ENCODE measurements around the gene MBD6. TPM values are rescaled to one million over a fixed set of nuclear protein-coding genes. Genes with fewer than 3 reads are reported as not detected.

MBD6 gene
- total RNA-seq, 4 donors from 2014 or later = 14.8 to 41.4 (median 16.8) TPM

DNA sequence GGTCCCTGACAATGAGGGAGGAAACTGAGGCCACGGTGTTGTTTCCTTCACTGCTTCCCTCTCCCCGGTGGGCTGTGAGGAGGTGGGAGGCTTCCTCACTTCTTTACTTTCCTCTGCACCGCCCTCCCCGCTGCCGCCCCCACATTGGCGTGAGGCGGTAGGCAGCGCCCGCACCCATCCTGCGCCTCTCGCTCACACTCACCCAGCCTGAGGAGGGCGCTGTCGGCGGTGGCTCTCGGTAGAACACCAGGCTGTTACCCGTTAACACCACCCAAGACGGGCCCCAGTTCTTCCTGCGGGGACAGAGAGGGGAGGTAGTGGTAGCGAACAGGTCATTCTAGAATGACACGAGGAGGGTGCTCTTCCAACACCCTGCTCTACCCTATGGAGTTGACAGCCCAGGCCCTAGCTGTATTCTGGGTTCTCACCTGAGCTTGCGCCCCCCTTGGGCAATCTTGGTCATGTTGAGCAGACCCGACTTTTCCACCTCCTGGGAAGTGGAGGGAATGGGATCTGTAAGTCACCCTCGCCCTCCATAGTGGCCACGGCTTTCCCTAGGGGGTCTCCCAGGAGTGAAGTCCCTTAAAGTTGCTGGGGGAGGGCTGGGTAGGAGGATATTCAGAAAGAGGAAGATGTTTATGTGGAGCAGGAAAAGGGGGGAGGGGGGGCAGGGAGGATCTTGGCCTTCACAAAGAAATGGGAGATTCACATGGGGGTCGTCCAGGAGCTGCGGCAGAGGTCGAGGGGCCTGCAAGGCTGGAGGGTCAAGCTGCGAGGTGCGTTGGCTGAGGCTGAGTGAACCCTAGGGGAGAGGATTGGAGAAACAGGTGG, 46.2 kb upstream of the MBD6 start:
- TF ChIP-seq, protein P1, sequence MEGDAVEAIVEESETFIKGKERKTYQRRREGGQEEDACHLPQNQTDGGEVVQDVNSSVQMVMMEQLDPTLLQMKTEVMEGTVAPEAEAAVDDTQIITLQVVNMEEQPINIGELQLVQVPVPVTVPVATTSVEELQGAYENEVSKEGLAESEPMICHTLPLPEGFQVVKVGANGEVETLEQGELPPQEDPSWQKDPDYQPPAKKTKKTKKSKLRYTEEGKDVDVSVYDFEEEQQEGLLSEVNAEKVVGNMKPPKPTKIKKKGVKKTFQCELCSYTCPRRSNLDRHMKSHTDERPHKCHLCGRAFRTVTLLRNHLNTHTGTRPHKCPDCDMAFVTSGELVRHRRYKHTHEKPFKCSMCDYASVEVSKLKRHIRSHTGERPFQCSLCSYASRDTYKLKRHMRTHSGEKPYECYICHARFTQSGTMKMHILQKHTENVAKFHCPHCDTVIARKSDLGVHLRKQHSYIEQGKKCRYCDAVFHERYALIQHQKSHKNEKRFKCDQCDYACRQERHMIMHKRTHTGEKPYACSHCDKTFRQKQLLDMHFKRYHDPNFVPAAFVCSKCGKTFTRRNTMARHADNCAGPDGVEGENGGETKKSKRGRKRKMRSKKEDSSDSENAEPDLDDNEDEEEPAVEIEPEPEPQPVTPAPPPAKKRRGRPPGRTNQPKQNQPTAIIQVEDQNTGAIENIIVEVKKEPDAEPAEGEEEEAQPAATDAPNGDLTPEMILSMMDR (IDR thresholded peaks at IDR 0.05; ENCODE audit: low read depth) = no peak

DNA sequence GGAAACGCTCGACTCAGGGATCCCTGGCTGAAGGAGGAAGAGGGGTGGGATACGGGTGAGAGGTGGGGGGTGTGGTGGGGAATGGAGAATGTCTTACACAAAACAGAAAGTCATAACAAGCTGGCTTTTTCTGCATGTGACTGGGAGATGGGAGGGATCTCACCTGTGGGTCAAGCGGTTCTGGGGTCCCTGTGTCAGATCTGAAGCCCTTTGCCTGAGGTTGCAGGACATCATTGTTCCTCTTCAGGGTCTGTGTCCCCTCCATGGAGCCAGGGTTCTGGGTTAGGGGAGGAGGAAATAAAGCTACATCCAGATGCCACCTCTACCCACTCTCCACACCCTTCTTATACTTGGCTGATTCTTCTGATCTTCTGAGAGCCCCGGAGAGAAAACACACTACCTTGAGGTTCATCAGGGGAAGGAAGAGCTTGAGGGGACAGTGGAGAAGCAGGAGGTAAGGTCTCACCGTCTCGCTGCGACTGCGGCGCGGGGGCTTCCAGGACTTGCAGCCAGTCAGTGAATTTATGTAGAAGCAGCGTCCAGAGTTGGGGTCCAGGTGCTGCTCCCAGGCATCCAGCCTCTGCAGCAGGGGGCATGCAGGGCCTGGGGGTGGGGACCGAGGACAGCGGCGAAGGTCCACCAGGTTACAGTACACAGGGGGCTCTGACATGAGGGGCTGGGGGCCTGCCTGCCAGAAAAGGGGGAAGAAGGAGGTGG, 45.5 kb upstream of the MBD6 start:
- TF ChIP-seq, protein P1 (IDR thresholded peaks at IDR 0.05; ENCODE audit: low read depth) = no peak

DNA sequence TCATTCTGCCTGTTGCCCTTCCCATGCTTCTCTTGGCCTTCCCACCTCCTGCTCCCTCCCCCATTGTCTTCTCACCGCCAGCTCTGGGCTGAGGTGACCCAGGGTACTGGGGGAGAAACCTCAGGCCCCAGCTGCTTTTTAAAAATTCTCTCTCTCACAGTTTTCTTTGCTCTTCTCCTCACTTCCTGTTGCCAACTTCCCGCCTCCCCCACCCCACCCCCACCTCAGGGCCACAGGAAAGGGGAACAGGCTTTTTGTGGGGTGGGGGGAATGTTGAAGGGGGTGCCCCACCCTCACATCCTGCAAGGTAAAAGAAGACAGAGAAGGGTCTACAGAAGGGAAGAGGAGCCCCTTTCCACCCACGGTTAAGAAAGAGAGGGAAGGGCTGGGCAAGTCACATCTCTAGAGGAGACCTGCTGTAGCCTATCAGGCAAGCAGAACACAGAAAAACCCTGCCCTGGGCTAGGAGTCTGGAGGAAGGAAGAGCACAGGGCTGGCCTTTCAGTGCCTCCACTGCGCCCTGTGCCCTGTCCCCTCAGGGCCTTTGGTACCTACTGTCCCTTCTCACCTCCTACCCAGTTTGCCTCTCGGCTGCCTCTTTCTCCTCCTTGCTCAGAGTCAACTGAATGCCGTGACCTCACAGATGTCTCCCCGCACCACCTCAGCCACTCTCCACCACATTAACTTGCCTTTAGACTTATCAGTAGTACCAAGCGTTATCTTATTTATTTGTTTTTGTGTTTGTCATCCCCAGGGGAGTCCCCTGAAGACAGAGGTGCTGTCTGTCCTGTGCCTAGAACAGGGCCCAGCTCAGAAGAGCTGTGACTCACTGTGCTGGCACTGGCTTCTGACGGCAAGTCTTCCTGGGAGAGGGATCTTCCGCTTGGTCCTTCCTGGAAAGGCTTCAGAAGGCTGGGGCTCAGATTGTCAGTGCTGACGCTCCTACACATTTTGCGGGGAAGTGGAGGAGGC, 44.6 kb upstream of the MBD6 start:
- TF ChIP-seq, protein P1 (IDR thresholded peaks at IDR 0.05; ENCODE audit: low read depth) = no peak

DNA sequence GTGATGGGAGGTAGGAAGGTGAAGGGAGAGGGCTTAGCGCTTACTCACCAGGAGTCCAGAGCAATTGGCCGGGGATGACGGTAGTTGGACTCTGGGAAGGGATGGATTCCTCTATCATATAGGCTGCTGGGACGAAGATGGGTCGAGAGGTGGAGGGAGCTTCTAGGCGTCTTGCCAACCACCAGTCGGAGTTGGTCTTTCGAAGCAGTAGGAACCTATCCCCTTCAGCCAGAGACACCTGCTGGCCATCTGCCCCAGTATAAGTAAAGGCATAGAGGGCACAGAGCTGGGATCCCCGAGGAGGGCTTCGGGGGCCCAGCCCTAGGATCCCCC, 43.6 kb upstream of the MBD6 start:
- TF ChIP-seq, protein P1 (IDR thresholded peaks at IDR 0.05; ENCODE audit: low read depth) = no peak

DNA sequence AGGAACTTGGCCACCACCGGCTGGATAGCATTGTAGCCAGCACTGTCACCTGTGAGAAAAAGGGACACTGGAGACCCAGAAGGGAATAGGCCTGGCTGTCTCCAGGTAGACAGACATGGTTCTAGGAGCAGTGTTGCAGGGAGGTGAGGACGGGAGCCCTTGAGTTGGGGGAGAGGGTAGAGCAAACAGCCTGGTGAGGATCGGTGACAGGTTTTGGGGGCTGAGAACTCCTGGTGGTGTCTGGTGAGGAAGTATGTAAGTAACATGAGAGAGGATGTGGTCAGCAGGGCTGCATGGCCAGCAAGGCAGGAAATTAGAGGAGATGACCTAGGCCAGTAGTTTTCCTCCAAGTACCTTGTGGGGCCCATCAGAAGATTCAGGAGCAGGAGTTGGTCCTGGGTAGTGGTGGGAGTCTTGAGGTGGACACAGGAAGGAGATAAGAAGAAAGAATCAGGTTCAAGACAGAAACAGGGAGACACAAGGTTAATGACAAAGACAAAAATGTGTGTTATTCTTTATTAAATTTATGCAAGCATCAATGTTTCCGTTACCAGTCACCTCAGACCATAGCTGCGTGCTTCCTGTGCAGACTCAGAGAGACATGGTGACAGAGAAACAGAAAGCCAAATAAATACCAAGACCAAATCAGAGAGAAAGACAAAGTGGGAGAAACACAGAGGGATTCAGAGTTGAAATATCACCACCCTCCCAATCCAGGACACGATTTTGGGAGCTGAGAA, 43.1 kb upstream of the MBD6 start, which contains the start of gene ARHGAP9:
TSS of gene ARHGAP9 (minus strand) at position 491 of the 740 bp plus-strand sequence. CDS start at position 31, 460 bp downstream.
- TF ChIP-seq, protein P1 (IDR thresholded peaks at IDR 0.05; ENCODE audit: low read depth) = no peak

DNA sequence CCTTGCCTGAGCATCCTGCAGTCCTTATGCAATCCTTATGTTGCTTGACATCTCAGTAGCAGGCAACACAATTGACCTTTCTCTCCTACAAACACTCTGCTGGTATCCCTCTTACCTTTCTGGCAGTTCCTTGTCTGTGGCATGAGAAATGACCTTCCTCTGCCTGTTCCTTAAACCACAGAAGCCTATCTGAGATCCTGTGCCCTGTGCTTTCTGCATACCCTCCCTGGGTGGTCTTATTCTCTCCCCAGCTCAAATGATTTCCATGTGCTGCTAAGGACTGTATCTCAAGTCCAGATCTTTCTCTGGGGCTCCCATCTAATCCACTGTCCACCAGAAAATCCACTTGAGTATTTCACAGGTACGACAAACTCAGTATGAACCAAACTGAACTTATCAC, 41.0 kb upstream of the MBD6 start:
- TF ChIP-seq, protein P1 (IDR thresholded peaks at IDR 0.05; ENCODE audit: low read depth) = no peak
